ENCODE measurements around the gene ACBD3.

ACBD3 gene

GRCh38 chr1:226121587-226122400 is 64.7 kb downstream of the ACBD3 start:
- intact Hi-C loops (cut with micrococcal nuclease) = loop anchor here (1.0 to 5.0 kb wide), 4 partner anchors 12 to 124 kb away; partner anchors contain the start of gene SDE2
- Mint-ChIP-seq H3K4me1 (ENCODE audit: low read depth) (peaks cover 27% of the 10 kb centered on the region), H3K27ac (peak overlapping the region; percentile 78), H3K27me3 (peaks cover 49% of the 10 kb centered on the region), H3K36me3 (ENCODE audit: low read depth) (no peaks in the 10 kb centered on the region), H3K9me3 (no peaks in the 10 kb centered on the region), H3K4me3 (peak overlapping the region; percentile 74)

DNA sequence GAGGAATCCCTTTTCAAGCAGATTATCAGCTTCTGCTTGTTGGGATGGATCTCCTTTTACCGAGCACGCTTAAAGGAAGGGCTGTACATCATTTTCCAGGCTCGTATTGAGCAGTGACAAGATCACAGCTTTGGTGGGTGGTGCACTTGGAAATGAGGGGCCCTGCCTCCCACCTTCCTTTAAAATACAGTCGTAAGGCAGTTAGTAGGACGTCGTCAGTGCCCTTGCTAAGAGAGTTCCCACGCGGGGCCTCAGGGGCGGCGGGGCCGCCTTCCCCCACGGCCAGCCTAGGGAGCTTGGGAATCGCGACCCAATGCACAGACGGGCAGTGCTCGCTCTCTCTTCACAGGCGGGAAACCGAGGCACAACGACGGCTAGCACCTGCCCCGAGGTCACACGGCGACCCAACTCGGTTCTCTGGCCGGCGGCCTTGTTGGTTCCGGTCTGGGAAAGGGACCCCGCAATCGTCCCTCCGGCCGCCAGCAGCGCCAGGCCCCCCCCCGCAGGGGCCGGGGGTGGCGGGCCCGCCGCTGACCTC is 65.4 kb downstream of the ACBD3 start:
- intact Hi-C loops (cut with micrococcal nuclease) = loop anchor here (1.0 to 5.0 kb wide), 3 partner anchors 12 to 124 kb away; partner anchors contain the start of gene SDE2
- H3K27me3 Mint-ChIP-seq = peaks cover 50% of the 10 kb centered on the region
- peak overlapping the region; percentile 67 for H3K4me3 Mint-ChIP-seq
- H3K27ac Mint-ChIP-seq = no peak overlapping the region
- H3K36me3 Mint-ChIP-seq (ENCODE audit: low read depth) = no peaks in the 10 kb centered on the region
- peaks cover 27% of the 10 kb centered on the region for H3K4me1 Mint-ChIP-seq (ENCODE audit: low read depth)
- H3K9me3 Mint-ChIP-seq = no peaks in the 10 kb centered on the region

GRCh38 chr1:226120398-226120797 is 66.1 kb downstream of the ACBD3 start:
- H3K27me3 Mint-ChIP-seq = peaks cover 51% of the 10 kb centered on the region
- intact Hi-C loops (cut with micrococcal nuclease) = loop anchor here (5.0 kb wide), 1 partner anchor 123 kb away; the partner anchor contains the start of gene SDE2
- H3K9me3 Mint-ChIP-seq = no peaks in the 10 kb centered on the region
- no peak overlapping the region for H3K27ac Mint-ChIP-seq
- H3K4me1 Mint-ChIP-seq (ENCODE audit: low read depth) = peaks cover 27% of the 10 kb centered on the region
- no peaks in the 10 kb centered on the region for H3K36me3 Mint-ChIP-seq (ENCODE audit: low read depth)
- no peak overlapping the region for H3K4me3 Mint-ChIP-seq

DNA sequence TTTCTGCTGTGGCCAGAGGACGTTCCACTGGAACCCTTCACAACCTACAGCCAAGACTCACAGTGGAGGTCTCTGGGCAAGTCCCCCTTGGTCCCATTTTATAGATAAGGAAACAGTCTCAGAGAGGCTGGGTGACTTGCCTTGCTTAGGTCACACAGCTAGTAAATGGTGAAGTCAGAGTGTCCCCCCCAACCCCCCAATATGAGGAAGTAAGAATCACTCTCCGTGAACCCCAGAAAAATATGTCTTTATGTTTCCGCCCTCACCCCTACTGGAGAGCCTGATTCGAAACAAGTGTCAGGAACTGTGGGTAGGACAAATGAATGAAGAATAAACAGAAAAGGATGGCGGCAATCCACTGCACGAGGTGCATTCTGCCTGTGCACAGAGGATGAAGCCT is 67.4 kb downstream of the ACBD3 start:
- Mint-ChIP-seq H3K4me3 (no peak overlapping the region), H3K4me1 (ENCODE audit: low read depth) (peaks cover 22% of the 10 kb centered on the region), H3K36me3 (ENCODE audit: low read depth) (no peaks in the 10 kb centered on the region), H3K9me3 (no peaks in the 10 kb centered on the region), H3K27ac (no peak overlapping the region), H3K27me3 (peaks cover 44% of the 10 kb centered on the region)
- intact Hi-C loops (cut with micrococcal nuclease) = no loop called here

- no peaks in the 10 kb centered on the region for H3K9me3 Mint-ChIP-seq
- no peak overlapping the region for H3K4me3 Mint-ChIP-seq
- peaks cover 21% of the 10 kb centered on the region for H3K4me1 Mint-ChIP-seq (ENCODE audit: low read depth)
- H3K27me3 Mint-ChIP-seq = peaks cover 36% of the 10 kb centered on the region
- intact Hi-C loops (cut with micrococcal nuclease) = no loop called here
- H3K27ac Mint-ChIP-seq = no peak overlapping the region
- H3K36me3 Mint-ChIP-seq (ENCODE audit: low read depth) = no peaks in the 10 kb centered on the region
These were observed 68.2 kb downstream of the ACBD3 start for GRCh38 chr1:226118357-226118756.

GRCh38 chr1:226117330-226117729 is 69.2 kb downstream of the ACBD3 start:
- H3K36me3 Mint-ChIP-seq (ENCODE audit: low read depth) = no peaks in the 10 kb centered on the region
- H3K27me3 Mint-ChIP-seq = peaks cover 30% of the 10 kb centered on the region
- H3K4me1 Mint-ChIP-seq (ENCODE audit: low read depth) = peaks cover 11% of the 10 kb centered on the region
- no peak overlapping the region for H3K4me3 Mint-ChIP-seq
- intact Hi-C loops (cut with micrococcal nuclease) = no loop called here
- H3K27ac Mint-ChIP-seq = no peak overlapping the region
- H3K9me3 Mint-ChIP-seq = no peaks in the 10 kb centered on the region

- no peak overlapping the region for H3K27ac Mint-ChIP-seq
These were observed 69.9 kb downstream of the ACBD3 start for GRCh38 chr1:226116673-226117072.

DNA sequence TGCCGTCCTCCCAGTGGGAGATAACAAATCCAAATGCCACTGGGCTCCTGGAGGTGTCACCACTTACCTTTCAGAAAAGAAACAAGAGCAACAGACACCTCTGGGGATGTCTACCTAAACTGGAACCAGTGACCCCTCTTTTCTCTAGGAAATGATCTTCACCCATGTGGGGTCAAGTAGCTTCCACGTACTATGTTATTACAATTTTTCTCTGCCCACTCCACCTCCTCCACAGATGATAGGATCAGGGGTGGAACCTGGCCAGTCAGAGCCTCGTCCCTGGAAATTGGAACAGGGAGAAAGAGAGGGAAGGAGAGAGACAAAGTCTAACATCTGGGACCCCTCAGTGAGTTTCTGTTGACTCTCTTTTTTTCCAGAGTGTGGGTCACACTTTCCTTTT is 73.9 kb downstream of the ACBD3 start:
- Mint-ChIP-seq H3K4me1 (ENCODE audit: low read depth) (peaks cover 29% of the 10 kb centered on the region), H3K9me3 (no peaks in the 10 kb centered on the region), H3K27ac (no peak overlapping the region), H3K27me3 (peaks cover 11% of the 10 kb centered on the region), H3K4me3 (no peak overlapping the region), H3K36me3 (ENCODE audit: low read depth) (no peaks in the 10 kb centered on the region)
- intact Hi-C loops (cut with micrococcal nuclease) = no loop called here

More at GRCh38 chr1:226116673-226117072, 69.9 kb downstream of the ACBD3 start:
- Mint-ChIP-seq H3K27me3 (peaks cover 30% of the 10 kb centered on the region), H3K4me3 (no peak overlapping the region), H3K36me3 (ENCODE audit: low read depth) (no peaks in the 10 kb centered on the region), H3K4me1 (ENCODE audit: low read depth) (peaks cover 11% of the 10 kb centered on the region), H3K9me3 (no peaks in the 10 kb centered on the region)
- intact Hi-C loops (cut with micrococcal nuclease) = no loop called here

- H3K4me1 Mint-ChIP-seq (ENCODE audit: low read depth) = peaks cover 32% of the 10 kb centered on the region
- intact Hi-C loops (cut with micrococcal nuclease) = loop anchor here (2.0 kb wide), 1 partner anchor 49 kb away; the partner anchor contains the start of gene H3-3A
- H3K36me3 Mint-ChIP-seq (ENCODE audit: low read depth) = no peaks in the 10 kb centered on the region
- peaks cover 12% of the 10 kb centered on the region for H3K27me3 Mint-ChIP-seq
- H3K4me3 Mint-ChIP-seq = no peak overlapping the region
- H3K9me3 Mint-ChIP-seq = no peaks in the 10 kb centered on the region
- peak overlapping the region; percentile 96 for H3K27ac Mint-ChIP-seq
These were observed 74.7 kb downstream of the ACBD3 start for GRCh38 chr1:226111883-226112261.

GRCh38 chr1:226111098-226111882 is 75.3 kb downstream of the ACBD3 start:
- Mint-ChIP-seq H3K36me3 (ENCODE audit: low read depth) (no peaks in the 10 kb centered on the region), H3K4me1 (ENCODE audit: low read depth) (peaks cover 32% of the 10 kb centered on the region), H3K27ac (peak overlapping the region; percentile 96), H3K9me3 (no peaks in the 10 kb centered on the region), H3K27me3 (peaks cover 11% of the 10 kb centered on the region), H3K4me3 (peak overlapping the region; percentile 82)
- intact Hi-C loops (cut with micrococcal nuclease) = loop anchor here (2.0 kb wide), 1 partner anchor 48 kb away; the partner anchor contains the start of gene H3-3A

GRCh38 chr1:226110249-226111097 is 76.1 kb downstream of the ACBD3 start:
- intact Hi-C loops (cut with micrococcal nuclease) = loop anchor here (1.0 to 2.0 kb wide), 2 partner anchors 48 to 111 kb away; partner anchors contain the start of genes H3-3A and SDE2
- Mint-ChIP-seq H3K36me3 (ENCODE audit: low read depth) (no peaks in the 10 kb centered on the region), H3K27me3 (peaks cover 9% of the 10 kb centered on the region)

DNA sequence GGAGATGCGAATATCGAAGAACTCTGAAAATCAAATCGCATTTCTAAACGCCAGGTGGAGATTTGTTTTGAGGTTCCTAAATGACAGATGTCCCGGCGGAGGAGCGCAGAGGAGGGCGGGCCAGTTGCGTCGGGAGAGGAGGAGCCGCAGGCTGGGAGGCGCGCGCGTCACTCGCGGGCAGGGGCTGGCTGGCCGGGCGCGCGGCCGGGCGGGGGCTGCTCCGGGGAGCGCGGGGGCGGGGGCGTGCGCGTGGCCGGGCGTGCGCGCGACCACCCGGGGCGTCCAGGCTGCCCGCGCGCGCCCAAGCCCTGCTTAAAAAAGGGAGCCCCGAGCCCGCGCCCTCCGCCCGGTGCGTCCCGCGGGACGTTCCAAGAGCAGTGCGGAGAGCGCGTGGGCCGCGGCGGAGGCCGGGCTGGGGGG is 76.7 kb downstream of the ACBD3 start:
- Mint-ChIP-seq H3K27me3 (peaks cover 9% of the 10 kb centered on the region), H3K9me3 (no peaks in the 10 kb centered on the region), H3K27ac (peak overlapping the region; percentile 96), H3K4me1 (ENCODE audit: low read depth) (peaks cover 35% of the 10 kb centered on the region), H3K4me3 (peak overlapping the region; percentile 82), H3K36me3 (ENCODE audit: low read depth) (no peaks in the 10 kb centered on the region)
- intact Hi-C loops (cut with micrococcal nuclease) = loop anchor here (1.0 to 2.0 kb wide), 4 partner anchors 11 to 111 kb away; partner anchors contain the start of genes H3-3A and SDE2

More at GRCh38 chr1:226110249-226111097, 76.1 kb downstream of the ACBD3 start:
- H3K27ac Mint-ChIP-seq = peak overlapping the region; percentile 96
- H3K9me3 Mint-ChIP-seq = no peaks in the 10 kb centered on the region
- H3K4me3 Mint-ChIP-seq = peak overlapping the region; percentile 82
- peaks cover 32% of the 10 kb centered on the region for H3K4me1 Mint-ChIP-seq (ENCODE audit: low read depth)
